Activated T-helper 2 cell treated with anti-CD3 and anti-CD28 coated beads, Interferon-gamma antibody, Interleukin-2, Interleukin-4, amounts not matched to agents 10 μg/mL and 5 μg/mL and 100 μg/mL, durations not matched to agents 14 hours and 24 hours and 36 hours (primary cell): ENCODE results near the gene DCLRE1B. TPM values are rescaled to one million over a fixed set of nuclear protein-coding genes. Genes with fewer than 3 reads are reported as not detected.

ENCODE experiments used
- DNase-seq: peaks from one replicate; pipeline ENCODE4 v3.0.0; 2021; ENCODE audit warnings: low spot score
- H3K27ac Mint-ChIP-seq: one replicate; pipeline ENCODE4 v1.8.0; 2021; ENCODE audit warnings: mixed read lengths
- H3K27me3 Mint-ChIP-seq: one replicate; pipeline ENCODE4 v1.8.0; 2021; ENCODE audit warnings: low read depth, mixed read lengths
- H3K36me3 Mint-ChIP-seq: one replicate; pipeline ENCODE4 v1.8.0; 2021; ENCODE audit warnings: low read depth, mixed read lengths
- H3K4me1 Mint-ChIP-seq: one replicate; pipeline ENCODE4 v1.8.0; 2021; ENCODE audit warnings: low read depth, mixed read lengths
- H3K4me3 Mint-ChIP-seq: one replicate; pipeline ENCODE4 v1.8.0; 2021; ENCODE audit warnings: low read depth, mild to moderate bottlenecking, moderate library complexity, mixed read lengths
- H3K9me3 Mint-ChIP-seq: one replicate; pipeline ENCODE4 v1.8.0; 2021; ENCODE audit warnings: mixed read lengths
- intact Hi-C: fragments of 100-400 bp; cut with micrococcal nuclease; formaldehyde crosslinking; loops from one replicate; pipeline ENCODE4 v1.15.1; 2023
- total RNA-seq: library from RNA; stranded (reverse); gene quantifications from 2 replicates; pipeline ENCODE4 v1.2.3, GENCODE V29; 2022

The DCLRE1B gene
- 18.8 and 20.8 TPM in 2 replicates for total RNA-seq

DNA sequence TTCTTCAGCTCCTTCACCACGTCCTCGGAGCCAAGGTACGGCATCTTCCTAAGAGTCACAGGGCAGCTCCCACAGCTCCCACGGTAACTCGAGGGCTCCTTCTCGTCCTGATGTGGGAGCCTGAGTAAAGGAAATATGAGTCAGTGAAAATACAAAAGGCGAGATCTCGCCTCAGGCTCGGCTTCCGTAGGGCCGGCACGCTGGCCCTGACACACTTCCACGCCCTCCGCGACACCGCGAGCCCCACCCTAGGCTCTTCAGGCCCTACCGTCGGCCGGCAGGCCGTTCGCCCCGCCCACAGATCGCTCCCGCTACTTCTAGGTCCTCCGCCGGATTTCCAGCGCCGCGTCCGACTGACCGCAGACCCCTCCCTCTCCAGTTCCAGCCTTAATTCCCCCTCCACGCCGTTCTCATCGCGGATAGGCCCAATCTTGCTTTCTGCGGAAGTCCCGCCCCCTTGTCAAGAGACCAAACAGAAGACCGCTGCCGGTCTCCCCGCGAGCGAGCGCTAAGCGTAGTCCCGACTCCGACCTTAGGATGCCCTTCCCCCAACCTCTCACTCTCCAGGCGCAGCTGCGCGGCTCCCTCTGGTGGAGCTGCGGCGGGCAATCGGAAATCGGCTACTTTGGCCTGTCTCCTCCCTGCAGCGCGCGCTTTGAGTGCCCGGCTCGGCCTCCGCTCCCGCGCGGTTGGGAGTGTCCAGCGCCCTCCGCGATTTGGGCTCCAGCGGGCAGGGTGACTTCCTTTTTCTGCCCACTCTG, at the start of gene DCLRE1B, which contains the start of gene AP4B1:
DCLRE1B (plus strand) TSS at position 653 of the 761 bp plus-strand sequence. CDS start 261 bp downstream, outside the sequence.
AP4B1 (minus strand) TSS at position 126 of the 761 bp plus-strand sequence; CDS start at position 44, 82 bp downstream.
- H3K27me3 Mint-ChIP-seq: no peaks in the 10 kb centered on the region
- peak; percentile 99 for DNase-seq
- peaks cover 67% of the 10 kb centered on the region for H3K36me3 Mint-ChIP-seq
- intact Hi-C loops: loop anchor here (1.0 kb wide), 4 partner anchors 24 to 93 kb away; partner anchors contain the start of genes HIPK1, PTPN22 and RSBN1
- H3K9me3 Mint-ChIP-seq: no peaks in the 10 kb centered on the region
- peak within 1 kb of the TSS; percentile 97 for H3K27ac Mint-ChIP-seq
- peaks cover 59% of the 10 kb centered on the region for H3K4me1 Mint-ChIP-seq
- peak within 1 kb of the TSS; percentile 99 for H3K4me3 Mint-ChIP-seq

DNA sequence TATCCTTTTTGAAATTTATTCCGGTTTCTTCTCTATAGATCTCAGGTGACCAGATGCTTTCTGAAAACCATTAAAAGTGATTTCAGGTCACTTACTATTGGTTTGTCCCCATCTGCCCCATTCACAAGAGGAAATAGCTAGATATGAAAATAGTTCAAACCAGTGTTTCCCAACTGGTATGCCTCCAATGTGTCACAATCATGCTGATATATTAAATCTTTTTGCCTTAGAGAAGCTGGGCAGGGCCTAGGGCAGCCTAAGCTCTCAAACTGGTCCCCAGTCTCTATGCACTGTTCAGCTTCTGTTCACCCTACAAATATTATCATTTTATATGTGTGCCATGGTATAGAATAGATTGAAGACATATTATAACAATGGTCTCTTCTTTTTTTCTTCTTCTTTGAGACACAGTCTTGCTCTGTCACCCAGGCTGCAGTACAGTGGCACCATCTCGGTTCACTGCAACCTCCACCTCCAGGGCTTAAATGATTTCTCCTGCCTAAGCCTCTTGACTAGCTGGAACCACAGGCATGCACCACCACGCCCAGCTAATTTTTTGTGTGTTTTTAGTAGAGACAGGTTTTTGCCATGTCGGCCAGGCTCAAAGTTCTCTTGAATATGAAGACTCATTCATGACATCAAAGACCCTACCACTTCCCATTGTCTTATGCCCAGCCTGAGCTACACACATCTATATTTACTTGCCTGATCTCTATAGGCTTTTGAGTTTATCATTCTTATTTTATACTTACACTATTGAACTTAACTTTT, 49.3 kb upstream of the DCLRE1B start:
- no peak overlapping the region for H3K27ac Mint-ChIP-seq
- H3K9me3 Mint-ChIP-seq: no peaks in the 10 kb centered on the region

DNA sequence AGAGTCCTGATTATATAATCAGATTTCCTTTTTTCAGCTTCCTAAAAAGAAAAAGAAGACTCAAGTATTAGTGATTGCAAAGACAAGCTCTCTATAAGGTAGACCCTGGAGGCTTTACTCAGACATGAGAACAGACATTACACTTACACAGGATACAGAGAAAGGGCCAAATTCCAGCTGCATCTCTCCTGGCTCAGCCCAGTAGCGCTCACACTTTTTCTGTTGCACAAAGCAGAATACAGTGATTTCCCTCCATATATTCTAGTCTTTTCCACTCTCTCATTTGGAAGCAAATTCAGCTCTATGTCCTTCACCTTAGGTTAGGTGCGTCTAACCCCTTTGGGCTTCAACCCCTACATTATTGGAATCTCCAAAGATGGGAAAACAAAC, 48.7 kb upstream of the DCLRE1B start:
- Mint-ChIP-seq H3K27me3 (no peaks in the 10 kb centered on the region), H3K36me3 (peaks cover 72% of the 10 kb centered on the region), H3K4me3 (no peak overlapping the region), H3K9me3 (no peaks in the 10 kb centered on the region), H3K4me1 (peaks cover 33% of the 10 kb centered on the region), H3K27ac (no peak overlapping the region)
- no peak for DNase-seq
- intact Hi-C loops: no loop called here

More for the DNA sequence above, 49.3 kb upstream of the DCLRE1B start:
- intact Hi-C loops: no loop called here
- Mint-ChIP-seq H3K36me3 (peaks cover 74% of the 10 kb centered on the region), H3K4me3 (no peak overlapping the region), H3K27me3 (no peaks in the 10 kb centered on the region), H3K4me1 (peaks cover 32% of the 10 kb centered on the region)
- DNase-seq: no peak

DNA sequence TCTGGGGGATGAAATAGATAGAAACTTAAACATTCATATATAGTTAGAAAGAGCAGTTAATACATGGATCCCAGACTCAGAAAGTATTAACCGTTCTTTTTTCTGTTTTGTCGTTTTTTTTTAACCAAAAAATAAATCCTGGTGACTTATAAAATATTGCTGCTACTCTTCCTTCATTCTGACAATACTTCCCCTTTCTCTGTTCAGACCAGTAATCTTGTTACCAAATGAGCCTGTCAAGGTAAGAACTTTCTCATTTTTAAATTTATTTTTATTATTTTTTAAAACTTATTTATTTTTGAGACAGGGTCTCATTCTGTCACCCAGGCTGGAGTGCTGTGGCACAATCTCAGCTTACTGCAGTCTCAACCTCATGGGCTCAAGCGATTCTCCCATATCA, 47.4 kb upstream of the DCLRE1B start:
- no peak overlapping the region for H3K4me3 Mint-ChIP-seq
- peaks cover 72% of the 10 kb centered on the region for H3K36me3 Mint-ChIP-seq
- DNase-seq: no peak
- H3K27me3 Mint-ChIP-seq: no peaks in the 10 kb centered on the region
- no peaks in the 10 kb centered on the region for H3K9me3 Mint-ChIP-seq
- intact Hi-C loops: no loop called here
- no peak overlapping the region for H3K27ac Mint-ChIP-seq
- peaks cover 40% of the 10 kb centered on the region for H3K4me1 Mint-ChIP-seq

DNA sequence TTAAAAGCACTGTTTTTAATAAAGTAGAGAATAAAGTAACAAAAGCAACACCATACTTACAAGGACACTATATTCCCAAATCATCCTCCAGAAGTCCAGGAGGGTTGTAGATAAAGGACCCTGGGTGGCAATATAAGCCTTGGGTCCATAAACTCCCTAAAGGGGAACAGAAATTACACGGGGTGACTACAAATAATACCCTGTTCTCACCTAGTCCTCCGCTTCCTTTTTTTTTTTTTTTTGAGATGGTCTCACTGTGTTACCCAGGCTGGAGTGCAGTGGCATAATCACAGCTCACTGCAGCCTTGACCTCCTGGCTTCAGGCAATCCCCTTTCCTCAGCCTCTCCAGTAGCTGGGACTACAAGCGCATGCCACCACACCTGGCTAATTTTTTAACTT, 46.7 kb upstream of the DCLRE1B start:
- peaks cover 74% of the 10 kb centered on the region for H3K36me3 Mint-ChIP-seq
- no peak overlapping the region for H3K4me3 Mint-ChIP-seq
- H3K4me1 Mint-ChIP-seq: peaks cover 43% of the 10 kb centered on the region
- H3K9me3 Mint-ChIP-seq: no peaks in the 10 kb centered on the region
- intact Hi-C loops: no loop called here
- no peaks in the 10 kb centered on the region for H3K27me3 Mint-ChIP-seq
- no peak for DNase-seq
- H3K27ac Mint-ChIP-seq: no peak overlapping the region

DNA sequence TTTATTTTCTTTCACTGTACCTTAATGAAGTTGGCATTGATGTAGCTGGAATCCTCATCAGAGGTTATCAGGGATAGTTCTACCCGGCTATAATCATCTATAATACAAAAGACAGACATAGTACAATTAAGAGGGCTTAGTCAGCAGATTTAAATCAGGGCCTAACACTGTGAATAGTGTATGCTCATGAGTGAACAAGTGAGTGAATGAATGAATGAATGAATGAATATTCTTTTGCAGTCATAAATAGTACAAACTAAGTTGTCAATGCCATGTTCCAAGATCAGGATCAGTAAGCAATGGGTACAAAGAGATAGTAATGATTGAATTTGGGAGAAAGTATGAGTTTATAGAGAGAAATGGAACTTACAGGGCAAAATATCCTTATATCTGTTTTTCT, 46.1 kb upstream of the DCLRE1B start:
- peaks cover 45% of the 10 kb centered on the region for H3K4me1 Mint-ChIP-seq

DNA sequence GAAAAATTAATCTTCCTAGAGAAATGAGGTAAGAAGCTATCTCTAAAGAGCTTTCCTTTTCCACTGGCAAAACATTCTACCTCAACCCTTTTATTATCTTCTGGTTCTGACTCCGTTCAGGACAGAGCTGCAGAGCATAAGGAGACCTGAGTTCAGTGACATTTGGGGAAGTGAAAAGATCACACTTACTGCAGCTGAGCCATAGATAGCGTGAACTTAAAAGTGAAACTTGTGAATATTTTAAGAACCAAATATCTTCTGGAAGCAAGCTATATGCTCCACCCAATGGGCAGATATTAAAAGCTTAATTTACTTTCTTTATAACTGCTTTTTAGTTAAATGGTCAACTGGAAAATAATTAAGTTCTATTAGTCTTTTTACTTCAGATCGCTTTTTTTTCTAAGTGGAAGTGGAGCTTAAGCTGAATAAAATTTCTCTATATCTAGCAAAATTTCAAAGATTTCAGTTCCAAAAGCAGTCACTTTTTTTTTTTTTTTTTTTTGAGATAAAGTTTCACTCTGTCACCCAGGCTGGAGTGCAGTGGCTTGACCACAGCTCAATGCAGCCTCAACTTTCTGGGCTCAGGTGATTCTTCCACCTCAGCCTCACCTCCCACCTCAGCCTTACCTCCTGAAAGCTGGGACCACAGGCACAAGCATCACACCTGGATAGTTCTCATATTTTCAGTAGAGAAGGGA, 45.5 kb upstream of the DCLRE1B start:
- intact Hi-C loops: loop anchor here (1.0 kb wide), 1 partner anchor 9 kb away; no protein-coding TSS in a partner anchor
- Mint-ChIP-seq H3K4me1 (peaks cover 40% of the 10 kb centered on the region), H3K36me3 (peaks cover 78% of the 10 kb centered on the region), H3K27me3 (no peaks in the 10 kb centered on the region), H3K4me3 (peak overlapping the region; percentile 30), H3K27ac (peak overlapping the region; percentile 59), H3K9me3 (no peaks in the 10 kb centered on the region)
- DNase-seq: no peak

More for the DNA sequence above, 46.1 kb upstream of the DCLRE1B start:
- Mint-ChIP-seq H3K4me3 (no peak overlapping the region), H3K9me3 (no peaks in the 10 kb centered on the region), H3K27ac (no peak overlapping the region), H3K36me3 (peaks cover 78% of the 10 kb centered on the region), H3K27me3 (no peaks in the 10 kb centered on the region)
- intact Hi-C loops: loop anchor here (1.0 kb wide), 1 partner anchor 9 kb away; no protein-coding TSS in a partner anchor
- DNase-seq: no peak

DNA sequence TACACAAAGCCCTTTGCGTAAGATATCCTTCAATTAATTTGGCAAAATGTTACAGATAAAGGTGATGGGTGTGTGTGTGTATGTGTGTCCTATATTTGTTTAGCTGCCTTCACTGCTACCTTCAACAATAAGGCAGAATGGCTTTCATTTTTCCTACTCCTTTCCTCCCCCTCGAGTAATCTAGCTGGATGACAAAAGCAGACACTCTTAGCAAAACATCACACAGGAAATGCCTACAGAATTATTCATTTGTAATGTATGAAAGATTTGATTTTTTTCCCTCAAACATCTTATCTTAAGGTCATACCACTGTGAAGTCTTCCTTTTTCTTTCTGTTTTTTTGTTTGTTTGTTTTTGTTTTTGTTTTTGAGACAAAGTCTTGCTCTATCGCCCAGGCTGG, 44.2 kb upstream of the DCLRE1B start:
- Mint-ChIP-seq H3K27me3 (no peaks in the 10 kb centered on the region), H3K4me3 (no peak overlapping the region), H3K4me1 (peaks cover 45% of the 10 kb centered on the region), H3K9me3 (no peaks in the 10 kb centered on the region), H3K36me3 (peaks cover 80% of the 10 kb centered on the region), H3K27ac (peak overlapping the region; percentile 69)
- no peak for DNase-seq
- intact Hi-C loops: no loop called here

DNA sequence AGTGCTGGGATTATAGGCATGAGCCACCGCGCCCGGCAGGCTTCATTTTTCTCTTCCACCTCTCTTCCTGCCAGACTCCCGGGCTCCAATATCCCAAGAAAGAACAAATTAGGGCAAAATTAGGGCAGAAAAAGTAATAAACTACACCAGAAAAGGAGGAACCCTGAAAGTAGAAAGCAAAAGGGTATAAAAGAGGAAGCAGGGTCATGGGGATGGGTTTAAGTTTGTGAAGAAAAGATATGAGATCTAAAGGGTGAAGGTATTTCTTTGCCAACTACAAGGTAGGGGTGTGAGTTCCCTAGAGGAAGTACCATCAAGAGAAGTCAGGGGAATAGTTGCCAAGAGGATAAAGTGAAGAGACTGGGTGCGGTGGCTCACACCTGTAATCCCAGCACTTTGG, 43.5 kb upstream of the DCLRE1B start:
- no peak overlapping the region for H3K4me3 Mint-ChIP-seq
- peaks cover 75% of the 10 kb centered on the region for H3K36me3 Mint-ChIP-seq
- peaks cover 47% of the 10 kb centered on the region for H3K4me1 Mint-ChIP-seq
- intact Hi-C loops: no loop called here
- H3K9me3 Mint-ChIP-seq: no peaks in the 10 kb centered on the region
- H3K27ac Mint-ChIP-seq: peak overlapping the region; percentile 2
- DNase-seq: no peak
- no peaks in the 10 kb centered on the region for H3K27me3 Mint-ChIP-seq

DNA sequence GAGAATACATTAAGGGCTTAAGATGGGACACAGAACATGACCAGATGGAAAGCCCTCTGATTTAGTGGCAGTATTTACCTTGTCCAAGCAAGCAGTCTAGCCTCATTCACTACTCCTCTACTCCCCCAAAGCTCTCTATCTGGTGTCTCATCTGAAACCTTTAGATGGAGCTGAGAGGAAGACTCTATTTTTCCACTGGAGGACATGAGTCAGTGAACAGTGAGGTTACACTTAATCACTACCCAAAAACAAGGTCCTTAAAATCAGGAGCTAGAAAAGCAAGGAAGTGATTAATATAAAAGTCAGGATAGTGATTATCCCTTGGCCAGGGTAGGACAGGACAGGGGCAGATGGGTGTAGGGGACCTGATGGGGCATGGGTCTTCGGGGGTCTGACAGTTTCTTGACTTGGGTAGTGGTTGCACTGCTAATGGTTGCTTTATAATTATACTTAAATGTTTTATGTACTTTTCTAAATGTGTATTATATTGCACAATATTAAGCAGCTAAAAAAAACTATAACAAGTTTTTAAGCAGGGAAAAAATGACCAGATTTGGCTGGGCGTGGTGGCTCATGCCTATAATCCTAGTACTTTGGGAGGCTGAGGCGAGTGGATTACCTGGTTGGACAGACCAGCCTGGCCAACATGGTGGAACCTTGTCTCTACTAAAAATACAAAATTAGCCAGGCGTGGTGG, 36.6 kb upstream of the DCLRE1B start:
- Mint-ChIP-seq H3K27me3 (no peaks in the 10 kb centered on the region), H3K4me1 (peaks cover 51% of the 10 kb centered on the region), H3K36me3 (peaks cover 58% of the 10 kb centered on the region), H3K27ac (peak overlapping the region; percentile 93), H3K9me3 (no peaks in the 10 kb centered on the region), H3K4me3 (peak overlapping the region; percentile 86)
- no peak for DNase-seq
- intact Hi-C loops: loop anchor here (1.0 kb wide), 1 partner anchor 9 kb away; no protein-coding TSS in a partner anchor

DNA sequence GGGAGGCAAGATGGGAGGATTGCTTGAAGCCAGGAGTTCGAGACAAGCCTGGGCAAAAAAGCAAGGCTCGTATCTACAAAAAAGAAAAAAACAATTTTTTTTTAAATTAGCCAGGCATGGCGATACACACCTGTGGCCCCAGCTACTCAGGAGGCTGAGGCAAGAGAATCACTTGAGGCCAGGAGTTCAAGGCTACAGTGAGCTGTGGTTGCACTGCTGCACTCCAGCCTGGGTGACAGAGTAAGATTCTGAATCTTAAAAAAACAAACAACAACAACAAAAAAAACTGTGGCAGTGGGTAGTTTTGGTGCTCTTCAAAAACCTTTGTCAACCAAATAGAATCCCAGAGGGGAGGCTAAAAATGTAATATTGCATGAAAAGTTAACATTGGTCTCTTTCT, 34.3 kb upstream of the DCLRE1B start:
- Mint-ChIP-seq H3K4me3 (peak overlapping the region; percentile 86), H3K27ac (peak overlapping the region; percentile 93), H3K27me3 (no peaks in the 10 kb centered on the region), H3K36me3 (peaks cover 37% of the 10 kb centered on the region), H3K4me1 (peaks cover 61% of the 10 kb centered on the region), H3K9me3 (no peaks in the 10 kb centered on the region)
- no peak for DNase-seq
- intact Hi-C loops: loop anchor here (1.0 kb wide), 2 partner anchors 35 to 58 kb away; partner anchors contain the start of genes DCLRE1B and RSBN1
